DMS 273 (cell line): Measurements from ENCODE around the gene DESI2.

ENCODE experiments used
- DNase-seq: peaks from one replicate; lab custom pipeline; 2025; ENCODE audit not compliant: unreplicated experiment; lab: John Stamatoyannopoulos, UW

The DESI2 gene

GRCh38 chr1:244652623-244653438 lies at the start of gene DESI2:
TSS of gene DESI2 (plus strand) at chr1:244653126. CDS start at chr1:244653314, 188 bp downstream.
- DNase-seq, result peak; percentile 99

GRCh38 chr1:244603498-244603897 lies 49.4 kb upstream of the DESI2 start:
- peak; percentile 67 for DNase-seq

GRCh38 chr1:244605835-244606370 lies 47.0 kb upstream of the DESI2 start:
- no peak for DNase-seq

- DNase-seq, result no peak
Observed at GRCh38 chr1:244614113-244614836, 38.7 kb upstream of the DESI2 start.

- no peak for DNase-seq
Observed at GRCh38 chr1:244614879-244615278, 38.0 kb upstream of the DESI2 start.

GRCh38 chr1:244615301-244615700 lies 37.6 kb upstream of the DESI2 start:
- DNase-seq, result no peak

GRCh38 chr1:244626709-244627108 lies 26.2 kb upstream of the DESI2 start:
- no peak for DNase-seq

- DNase-seq, result no peak
Observed at GRCh38 chr1:244628789-244629188, 24.1 kb upstream of the DESI2 start.

GRCh38 chr1:244633140-244633539 lies 19.8 kb upstream of the DESI2 start:
- peak; percentile 18 for DNase-seq

GRCh38 chr1:244634546-244634945 lies 18.4 kb upstream of the DESI2 start:
- DNase-seq, result no peak

GRCh38 chr1:244636488-244637259 lies 16.3 kb upstream of the DESI2 start:
- no peak for DNase-seq

- DNase-seq, result no peak
Observed at GRCh38 chr1:244639561-244639960, 13.4 kb upstream of the DESI2 start.

- no peak for DNase-seq
Observed at GRCh38 chr1:244640917-244641316, 12.0 kb upstream of the DESI2 start.

- no peak for DNase-seq
Observed at GRCh38 chr1:244642526-244642925, 10.4 kb upstream of the DESI2 start.

- DNase-seq, result no peak
Observed at GRCh38 chr1:244642988-244643387, 9.9 kb upstream of the DESI2 start.

- DNase-seq, result no peak
Observed at GRCh38 chr1:244645414-244645813, 7.5 kb upstream of the DESI2 start.

- DNase-seq, result no peak
Observed at GRCh38 chr1:244645890-244646289, 7.0 kb upstream of the DESI2 start.

- no peak for DNase-seq
Observed at GRCh38 chr1:244647819-244648218, 5.1 kb upstream of the DESI2 start.

GRCh38 chr1:244651956-244652622 lies 837 bp upstream of the DESI2 start:
- no peak for DNase-seq

- peak; percentile 55 for DNase-seq
Observed at GRCh38 chr1:244653439-244654107, 647 bp downstream of the DESI2 start.
